ENCODE measurements around the gene USP38.

Gene USP38

GRCh38 chr4:143270256-143270838 lies 85.6 kb downstream of the USP38 start:
- ChIA-PET CTCF (no interaction called here), POLR2A (no interaction called here)
- no peak for TF ChIP-seq PKNOX1 (IDR thresholded peaks at IDR 0.05)
- TF ChIP-seq CTBP1 (IDR thresholded peaks at IDR 0.05; ENCODE audit: borderline replicate concordance), result no peak
- no peak for TF ChIP-seq TARDBP (IDR thresholded peaks at IDR 0.05)
- no peak for TF ChIP-seq FOXK2 (IDR thresholded peaks at IDR 0.05)
- no peak for TF ChIP-seq FOXM1 (IDR thresholded peaks at IDR 0.05; ENCODE audit: borderline replicate concordance)
- TF ChIP-seq ELF4 (IDR thresholded peaks at IDR 0.05), result no peak
- TF ChIP-seq L3MBTL2 (conservative IDR thresholded peaks at IDR 0.05), result no peak
- no peak for TF ChIP-seq SP1 (IDR thresholded peaks at IDR 0.05)
- no peak for TF ChIP-seq HDGF (IDR thresholded peaks at IDR 0.05; ENCODE audit: borderline replicate concordance)
- no peak for TF ChIP-seq FOXA1 (IDR thresholded peaks at IDR 0.05)
- no peak for TF ChIP-seq ARNT (IDR thresholded peaks at IDR 0.05)
- no peak for TF ChIP-seq LEF1 (IDR thresholded peaks at IDR 0.05; ENCODE audit: borderline replicate concordance)
- no peak for TF ChIP-seq BHLHE40 (IDR thresholded peaks at IDR 0.05; ENCODE audit: borderline replicate concordance)
- no peak for TF ChIP-seq NFRKB (IDR thresholded peaks at IDR 0.05)
- no peak for TF ChIP-seq ZNF384 (IDR thresholded peaks at IDR 0.05)
- no peak for TF ChIP-seq SUZ12 (IDR thresholded peaks at IDR 0.05)
- DNase-seq (ENCODE audit: extremely low spot score), result no peak
